Osteocyte (in vitro differentiated cells): Measurements from ENCODE around the gene DCXR. TPM values are rescaled to one million over a fixed set of nuclear protein-coding genes. Genes with fewer than 3 reads are reported as not detected.

Experiments used
- DNase-seq: peaks from one replicate; pipeline ENCODE4 v3.0.0; 2021; ENCODE audit warnings: mixed read lengths; ENCODE audit not compliant: unreplicated experiment; ENCODE audit errors: extremely low spot score
- H3K27ac Mint-ChIP-seq: one replicate; pipeline ENCODE4 v1.8.0; 2021; ENCODE audit warnings: mild to moderate bottlenecking, mixed read lengths; ENCODE audit not compliant: unreplicated experiment
- H3K27me3 Mint-ChIP-seq: one replicate; pipeline ENCODE4 v1.8.0; 2021; ENCODE audit warnings: mixed read lengths; ENCODE audit not compliant: unreplicated experiment
- H3K36me3 Mint-ChIP-seq: one replicate; pipeline ENCODE4 v1.8.0; 2021; ENCODE audit warnings: mixed read lengths; ENCODE audit not compliant: unreplicated experiment
- H3K4me1 Mint-ChIP-seq: one replicate; pipeline ENCODE4 v1.8.0; 2021; ENCODE audit warnings: mixed read lengths; ENCODE audit not compliant: unreplicated experiment
- H3K4me3 Mint-ChIP-seq: one replicate; pipeline ENCODE4 v1.8.0; 2021; ENCODE audit warnings: mild to moderate bottlenecking, moderate library complexity, mixed read lengths; ENCODE audit not compliant: unreplicated experiment
- H3K9me3 Mint-ChIP-seq: one replicate; pipeline ENCODE4 v1.8.0; 2021; ENCODE audit warnings: mixed read lengths; ENCODE audit not compliant: unreplicated experiment
- CTCF ChIP-seq: fragments of 200-600 bp; sonication (generic); IDR thresholded peaks from 2 replicates; pipeline ENCODE4 v1.5.0; 2021; ENCODE audit warnings: antibody characterized with exemption, mild to moderate bottlenecking, moderate library complexity
- total RNA-seq: library from RNA; stranded (reverse); gene quantifications from 2 replicates; pipeline ENCODE4 v1.2.1, GENCODE V29; 2021

Gene DCXR
- total RNA-seq, 1 donor from 2014 or later, result 69.0 TPM

DNA sequence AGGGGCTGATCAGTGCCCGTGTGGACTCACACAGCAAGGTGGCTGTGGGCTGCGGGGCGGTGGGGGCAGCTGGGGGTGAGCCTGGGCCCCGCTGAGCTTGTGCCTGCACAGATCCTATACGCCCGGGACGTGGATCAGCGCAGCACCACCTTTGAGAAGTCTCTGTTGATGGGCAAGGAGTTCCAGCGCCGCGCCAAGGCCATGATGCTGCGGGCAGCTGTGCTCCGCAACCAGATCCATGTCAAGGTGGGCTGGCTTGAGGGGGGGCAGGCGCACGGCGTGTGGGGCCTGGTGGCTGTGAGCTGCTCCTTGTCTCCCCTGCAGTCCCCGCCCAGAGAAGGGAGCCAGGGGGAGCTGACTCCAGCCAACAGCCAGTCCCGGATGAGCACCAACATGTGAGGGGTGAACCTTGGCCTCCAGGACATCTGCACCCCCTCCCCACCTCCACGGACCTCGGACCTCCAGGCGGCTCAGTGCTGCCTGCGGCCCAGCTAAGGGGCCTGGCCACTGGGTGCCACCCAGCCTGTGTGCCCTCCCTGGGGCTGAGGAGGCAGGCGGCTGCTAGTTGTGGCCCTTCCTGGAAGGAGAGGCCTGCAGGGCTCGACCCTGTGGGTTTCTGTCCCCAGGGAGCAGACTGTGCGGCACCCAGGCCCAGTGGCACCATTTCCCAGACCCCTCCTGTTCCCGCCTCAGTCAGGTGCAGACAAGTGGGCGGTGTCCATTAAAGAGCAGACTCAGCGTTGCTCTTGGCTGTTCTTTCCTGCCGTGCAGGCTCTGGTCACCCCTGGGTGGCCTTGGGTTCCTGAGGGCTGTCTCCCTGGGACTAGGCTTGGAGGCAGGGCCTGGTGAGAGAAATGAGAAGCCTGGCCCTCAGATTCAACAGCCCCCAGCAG lies 19.5 kb upstream of the DCXR start:
- peaks cover 9% of the 10 kb centered on the region for H3K4me1 Mint-ChIP-seq

DNA sequence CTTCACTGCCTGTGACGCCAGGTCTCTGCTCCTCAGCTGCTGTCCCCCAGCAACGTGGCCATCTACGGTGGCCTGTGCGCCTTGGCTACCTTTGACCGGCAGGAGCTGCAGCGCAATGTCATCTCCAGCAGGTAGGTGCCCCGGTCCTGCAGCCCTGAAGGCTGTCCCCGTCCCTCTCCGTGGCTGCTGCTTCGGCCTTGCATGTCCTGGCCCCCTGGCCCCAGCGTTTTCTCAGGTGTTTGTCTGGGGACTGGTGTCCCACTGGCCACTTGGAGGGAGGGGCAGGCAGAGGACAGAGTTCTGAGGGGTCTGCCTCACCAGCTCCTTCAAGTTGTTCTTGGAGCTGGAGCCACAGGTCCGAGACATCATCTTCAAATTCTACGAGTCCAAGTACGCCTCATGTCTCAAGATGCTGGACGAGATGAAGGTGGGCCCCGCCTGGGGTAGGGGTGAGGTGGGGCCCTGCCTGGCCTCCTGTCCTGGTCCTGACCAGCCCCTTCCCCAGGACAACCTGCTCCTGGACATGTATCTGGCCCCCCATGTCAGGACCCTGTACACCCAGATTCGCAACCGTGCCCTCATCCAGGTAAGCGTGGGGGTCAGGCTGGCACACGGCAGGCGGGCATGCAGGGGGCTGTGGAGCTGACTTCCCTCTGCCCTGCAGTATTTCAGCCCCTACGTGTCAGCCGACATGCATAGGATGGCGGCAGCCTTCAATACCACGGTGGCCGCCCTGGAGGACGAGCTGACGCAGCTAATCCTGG lies 18.6 kb upstream of the DCXR start:
- Mint-ChIP-seq H3K4me1 (peaks cover 9% of the 10 kb centered on the region), H3K4me3 (no peak overlapping the region), H3K27me3 (no peaks in the 10 kb centered on the region), H3K36me3 (peaks cover 14% of the 10 kb centered on the region), H3K27ac (no peak overlapping the region), H3K9me3 (no peaks in the 10 kb centered on the region)
- DNase-seq, result no peak
- TF ChIP-seq CTCF, result no peak

More for the DNA sequence above, 19.5 kb upstream of the DCXR start:
- DNase-seq, result no peak
- TF ChIP-seq CTCF, result no peak
- Mint-ChIP-seq H3K36me3 (peaks cover 14% of the 10 kb centered on the region), H3K27me3 (no peaks in the 10 kb centered on the region), H3K27ac (no peak overlapping the region), H3K9me3 (no peaks in the 10 kb centered on the region), H3K4me3 (no peak overlapping the region)

DNA sequence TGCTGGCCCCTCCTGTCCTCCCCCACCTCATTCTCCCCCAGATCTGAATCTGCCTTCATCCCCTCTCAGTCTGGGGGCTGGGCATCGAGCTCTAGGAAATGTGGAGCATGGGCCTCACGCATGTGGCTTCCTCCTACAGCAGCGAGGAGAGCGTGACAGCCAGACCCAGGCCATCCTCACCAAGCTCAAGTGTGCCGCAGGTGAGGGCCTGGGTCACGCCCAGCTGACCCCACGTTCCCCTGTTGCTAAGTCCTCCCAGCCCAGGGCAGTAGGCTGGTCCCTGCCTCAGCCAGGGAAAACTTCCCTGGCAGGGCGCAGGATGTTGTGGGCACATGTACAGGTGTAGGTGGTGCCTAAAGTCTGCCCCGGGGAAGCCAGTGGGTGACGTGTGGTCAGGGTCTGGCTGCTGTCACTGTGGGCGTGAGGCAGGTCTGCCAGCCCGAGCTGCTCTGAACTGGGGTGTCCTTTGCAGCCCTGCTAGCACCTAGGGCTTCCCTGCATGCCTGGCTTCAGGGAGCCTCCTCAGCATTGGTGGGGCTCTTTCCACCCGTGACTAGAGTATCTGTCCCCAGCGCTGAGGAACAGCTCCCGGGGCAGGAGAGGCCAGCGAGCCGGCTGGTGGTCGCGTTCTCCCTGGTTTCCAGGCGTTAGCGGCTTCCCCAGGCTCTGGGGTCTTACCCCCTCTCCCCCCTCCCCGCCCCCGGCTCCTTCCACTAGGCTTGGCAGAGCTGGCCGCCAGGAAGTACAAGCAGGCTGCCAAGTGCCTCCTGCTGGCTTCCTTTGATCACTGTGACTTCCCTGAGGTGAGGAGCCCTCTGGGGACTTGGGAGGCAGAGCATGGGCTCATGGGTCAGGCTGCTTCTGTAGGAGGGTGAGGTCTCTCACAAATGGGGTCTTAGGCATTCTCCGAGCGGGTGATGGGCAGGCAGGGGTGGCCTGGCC lies 17.8 kb upstream of the DCXR start:
- Mint-ChIP-seq H3K36me3 (peaks cover 14% of the 10 kb centered on the region), H3K4me1 (peaks cover 15% of the 10 kb centered on the region), H3K9me3 (no peaks in the 10 kb centered on the region), H3K4me3 (no peak overlapping the region), H3K27ac (no peak overlapping the region), H3K27me3 (no peaks in the 10 kb centered on the region)
- DNase-seq, result no peak
- TF ChIP-seq CTCF, result no peak

GRCh38 chr17:82054351-82055022 lies 17.0 kb upstream of the DCXR start:
- Mint-ChIP-seq H3K4me3 (no peak overlapping the region), H3K27ac (no peak overlapping the region), H3K36me3 (peaks cover 13% of the 10 kb centered on the region), H3K4me1 (peaks cover 17% of the 10 kb centered on the region), H3K27me3 (no peaks in the 10 kb centered on the region), H3K9me3 (no peaks in the 10 kb centered on the region)
- TF ChIP-seq CTCF, result no peak
- no peak for DNase-seq
